Ishikawa (cell line): ENCODE results near the gene CDH13.

Experiments used
- CEBPB ChIP-seq: IDR thresholded peaks from 2 replicates; pipeline ENCODE4 v1.6.1; 2012
- CREB1 ChIP-seq: IDR thresholded peaks from 2 replicates; pipeline ENCODE4 v1.6.1; 2012; ENCODE audit warnings: low read depth
- EGR1 ChIP-seq: IDR thresholded peaks from 2 replicates; pipeline ENCODE4 v1.6.1; 2012
- EP300 ChIP-seq: IDR thresholded peaks from 2 replicates; pipeline ENCODE4 v1.6.1; 2012; ENCODE audit warnings: borderline replicate concordance
- FOXM1 ChIP-seq: IDR thresholded peaks from 2 replicates; pipeline ENCODE4 v1.6.1; 2012; ENCODE audit warnings: low read depth, borderline replicate concordance
- NFIC ChIP-seq: IDR thresholded peaks from 2 replicates; pipeline ENCODE4 v1.6.1; 2012
- RAD21 ChIP-seq: IDR thresholded peaks from 2 replicates; pipeline ENCODE4 v1.6.1; 2012; ENCODE audit warnings: low read depth
- REST ChIP-seq: IDR thresholded peaks from 2 replicates; pipeline ENCODE4 v1.6.1; 2012; ENCODE audit warnings: low read depth, mild to moderate bottlenecking
- TAF1 ChIP-seq: IDR thresholded peaks from 2 replicates; pipeline ENCODE4 v1.6.1; 2012; ENCODE audit warnings: low read depth, mild to moderate bottlenecking
- TCF12 ChIP-seq: IDR thresholded peaks from 2 replicates; pipeline ENCODE4 v1.6.1; 2012; ENCODE audit warnings: low read depth
- TEAD4 ChIP-seq: IDR thresholded peaks from 2 replicates; pipeline ENCODE4 v1.6.1; 2012
- USF1 ChIP-seq: IDR thresholded peaks from 2 replicates; pipeline ENCODE4 v1.6.1; 2012
- YY1 ChIP-seq: IDR thresholded peaks from 2 replicates; pipeline ENCODE4 v1.6.1; 2012; ENCODE audit warnings: low read depth
- ZBTB7A ChIP-seq: IDR thresholded peaks from 2 replicates; pipeline ENCODE4 v1.6.1; 2012; ENCODE audit warnings: low read depth
- TF ChIP-seq, protein P1 (sequence below): IDR thresholded peaks from 2 replicates; pipeline ENCODE4 v1.6.1; 2012

The CDH13 gene

GRCh38 chr16:83279251-83279650, 652.5 kb downstream of the CDH13 start:
- TF ChIP-seq, protein P1, sequence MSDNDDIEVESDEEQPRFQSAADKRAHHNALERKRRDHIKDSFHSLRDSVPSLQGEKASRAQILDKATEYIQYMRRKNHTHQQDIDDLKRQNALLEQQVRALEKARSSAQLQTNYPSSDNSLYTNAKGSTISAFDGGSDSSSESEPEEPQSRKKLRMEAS = no peak
- no peak for TF ChIP-seq EP300
- TF ChIP-seq YY1 = no peak
- TF ChIP-seq TAF1 = no peak
- TF ChIP-seq REST = no peak
- no peak for TF ChIP-seq TEAD4
- TF ChIP-seq USF1 = no peak
- no peak for TF ChIP-seq NFIC
- no peak for TF ChIP-seq EGR1

GRCh38 chr16:83285921-83286320, 659.2 kb downstream of the CDH13 start:
- no peak for TF ChIP-seq USF1
- no peak for TF ChIP-seq ZBTB7A
- TF ChIP-seq YY1 = no peak
- TF ChIP-seq RAD21 = no peak
- TF ChIP-seq CREB1 = no peak
- no peak for TF ChIP-seq NFIC
- TF ChIP-seq REST = no peak
- no peak for TF ChIP-seq EP300

- no peak for TF ChIP-seq TEAD4
- no peak for TF ChIP-seq FOXM1
- no peak for TF ChIP-seq CREB1
- no peak for TF ChIP-seq TCF12
- TF ChIP-seq REST = no peak
- TF ChIP-seq ZBTB7A = no peak
- TF ChIP-seq CEBPB = no peak
- no peak for TF ChIP-seq USF1
- TF ChIP-seq EP300 = no peak
- no peak for TF ChIP-seq TAF1
- TF ChIP-seq, protein P1 = no peak
- TF ChIP-seq EGR1 = no peak
- TF ChIP-seq RAD21 = no peak
- no peak for TF ChIP-seq YY1
- TF ChIP-seq NFIC = no peak
These were observed 669.7 kb downstream of the CDH13 start for GRCh38 chr16:83296505-83296904.

GRCh38 chr16:83298541-83298940, 671.8 kb downstream of the CDH13 start:
- TF ChIP-seq, protein P1 = no peak
- TF ChIP-seq EP300 (no peak), FOXM1 (no peak), ZBTB7A (no peak), TAF1 (no peak), CREB1 (no peak), REST (no peak), CEBPB (no peak), YY1 (no peak), RAD21 (no peak), EGR1 (no peak), TEAD4 (no peak)
